ENCODE measurements around the gene SNRPA1. TPM values are rescaled to one million over a fixed set of nuclear protein-coding genes. Genes with fewer than 3 reads are reported as not detected.
"Not testable (repeated sequence)": the region's sequence is repeated elsewhere in the genome, so short reads cannot be mapped to it uniquely, and the experiment has no call there.

The SNRPA1 gene
- total RNA-seq (10 to 100 TPM; 91.0 to 91.1 TPM), polyA plus RNA-seq (ENCODE audit: insufficient read depth, low read depth, low replicate concordance) (121 TPM)
- long read RNA-seq, donor 1, transcript SNRPA1-201 (9 exons, 1,055 nt): major isoform, 26 of 97 reads
- long read RNA-seq, donor 1, partial matches to known transcripts: 63 of 97 reads
- long read RNA-seq, donor 1, other reads (novel, unspliced or antisense): 0 of 97 reads
- long read RNA-seq, donor 2, transcript SNRPA1-201 (9 exons, 1,055 nt): major isoform, 12 of 40 reads
- long read RNA-seq, donor 2, partial matches to known transcripts: 24 of 40 reads
- long read RNA-seq, donor 2, other reads (novel, unspliced or antisense): 0 of 40 reads

DNA sequence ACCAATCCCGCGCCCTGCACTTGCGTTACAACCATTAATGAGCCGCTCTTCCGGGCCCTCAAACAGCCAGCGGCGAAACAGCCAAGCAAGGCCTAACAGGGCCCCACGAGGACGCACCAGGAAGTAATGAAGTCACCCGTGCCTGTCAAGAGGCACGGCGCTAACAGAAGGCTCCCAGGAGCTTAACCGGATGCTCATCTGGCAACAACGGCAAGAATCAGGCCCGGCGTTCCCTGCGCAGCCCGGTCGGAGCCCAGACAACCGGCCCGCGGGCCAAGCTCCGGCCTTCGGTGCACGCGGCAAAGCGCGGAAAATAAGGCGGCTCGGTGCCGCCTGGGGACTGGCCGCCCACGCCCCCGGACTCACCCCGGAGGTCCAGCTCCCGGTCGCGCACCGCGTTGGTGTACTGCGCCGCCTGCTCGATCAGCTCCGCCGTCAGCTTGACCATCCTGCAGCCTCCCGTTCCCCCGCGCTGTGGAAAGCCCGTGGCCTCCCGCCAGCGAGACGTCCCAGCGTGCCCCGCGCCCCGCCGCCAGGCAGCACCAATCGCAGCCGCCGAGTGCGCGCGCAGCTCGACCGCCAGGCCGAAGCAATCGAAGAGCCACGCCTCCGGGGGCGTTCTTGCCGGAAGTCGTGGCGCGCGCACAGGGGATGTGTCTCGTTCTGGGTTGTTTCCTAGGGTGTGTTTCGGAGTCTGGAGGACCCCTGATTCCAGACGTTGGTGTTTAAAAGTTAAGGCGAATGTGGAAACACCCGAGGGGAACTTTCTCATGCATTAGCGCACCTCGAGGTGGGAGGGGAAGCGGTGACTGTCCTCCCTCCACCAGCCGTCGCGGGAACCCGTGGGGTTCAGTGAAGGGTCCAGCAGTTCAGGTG lies at the start of gene SNRPA1:
Gene SNRPA1 (minus strand): TSS at position 518 of the 876 bp plus-strand sequence. CDS start 70 bp downstream, at position 448.
- H3K4me1 ChIP-seq: peaks cover 14% of the 10 kb centered on the region
- 1% methylated on average over 10 to 83 of the region's 87 CpGs for whole genome bisulfite sequencing, 2 donors
- H3K36me3 ChIP-seq (ENCODE audit: low read depth, missing control alignments): no peaks in the 10 kb centered on the region
- H3K4me3 ChIP-seq: peak within 1 kb of the TSS; percentile 94 to 98
- peak within 1 kb of the TSS; percentile 93 to 94 for H3K27ac ChIP-seq
- H3K9me3 ChIP-seq: no peaks in the 10 kb centered on the region
- intact Hi-C loops (cut with DNase I; ENCODE audit: low total_unique reads): loop anchor here (10.0 kb wide), 1 partner anchor 350 kb away; no protein-coding TSS in a partner anchor
- DNase-seq: peak; percentile 98
- no peaks in the 10 kb centered on the region for H3K27me3 ChIP-seq
- no peak for TF ChIP-seq POLR2A (IDR thresholded peaks at IDR 0.05)
- TF ChIP-seq, protein P1, sequence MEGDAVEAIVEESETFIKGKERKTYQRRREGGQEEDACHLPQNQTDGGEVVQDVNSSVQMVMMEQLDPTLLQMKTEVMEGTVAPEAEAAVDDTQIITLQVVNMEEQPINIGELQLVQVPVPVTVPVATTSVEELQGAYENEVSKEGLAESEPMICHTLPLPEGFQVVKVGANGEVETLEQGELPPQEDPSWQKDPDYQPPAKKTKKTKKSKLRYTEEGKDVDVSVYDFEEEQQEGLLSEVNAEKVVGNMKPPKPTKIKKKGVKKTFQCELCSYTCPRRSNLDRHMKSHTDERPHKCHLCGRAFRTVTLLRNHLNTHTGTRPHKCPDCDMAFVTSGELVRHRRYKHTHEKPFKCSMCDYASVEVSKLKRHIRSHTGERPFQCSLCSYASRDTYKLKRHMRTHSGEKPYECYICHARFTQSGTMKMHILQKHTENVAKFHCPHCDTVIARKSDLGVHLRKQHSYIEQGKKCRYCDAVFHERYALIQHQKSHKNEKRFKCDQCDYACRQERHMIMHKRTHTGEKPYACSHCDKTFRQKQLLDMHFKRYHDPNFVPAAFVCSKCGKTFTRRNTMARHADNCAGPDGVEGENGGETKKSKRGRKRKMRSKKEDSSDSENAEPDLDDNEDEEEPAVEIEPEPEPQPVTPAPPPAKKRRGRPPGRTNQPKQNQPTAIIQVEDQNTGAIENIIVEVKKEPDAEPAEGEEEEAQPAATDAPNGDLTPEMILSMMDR (IDR thresholded peaks at IDR 0.05): peak in 1 of 3 experiments; percentile 26

DNA sequence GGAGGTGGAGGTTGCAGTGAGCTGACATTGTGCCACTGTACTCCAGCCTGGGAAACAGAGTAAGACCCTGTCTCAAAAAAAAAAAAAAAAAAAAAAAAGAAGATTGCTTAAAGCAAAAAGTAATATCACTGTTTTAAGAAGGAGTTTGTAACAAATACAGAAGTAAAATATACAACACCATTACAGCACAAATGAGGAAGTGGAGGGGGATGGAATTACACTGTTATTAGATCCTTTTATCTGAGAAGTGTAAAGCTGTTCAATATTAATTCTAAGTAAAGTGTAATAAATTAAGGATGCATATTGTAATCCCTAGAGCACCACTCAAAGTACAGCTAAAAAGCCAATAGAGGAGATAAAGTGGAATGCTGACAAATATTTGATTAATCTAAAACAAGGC lies 47.0 kb upstream of the SNRPA1 start:
- Histone ChIP-seq H3K9me3 (no peaks in the 10 kb centered on the region), H3K4me1 (peaks cover 3% of the 10 kb centered on the region), H3K36me3 (ENCODE audit: low read depth, missing control alignments) (no peaks in the 10 kb centered on the region), H3K27ac (no peak overlapping the region), H3K4me3 (no peak overlapping the region), H3K27me3 (no peaks in the 10 kb centered on the region)
- no peak for DNase-seq
- intact Hi-C loops (cut with DNase I; ENCODE audit: low total_unique reads): no loop called here
- no peak for TF ChIP-seq POLR2A (IDR thresholded peaks at IDR 0.05)
- TF ChIP-seq, protein P1 (IDR thresholded peaks at IDR 0.05): no peak

DNA sequence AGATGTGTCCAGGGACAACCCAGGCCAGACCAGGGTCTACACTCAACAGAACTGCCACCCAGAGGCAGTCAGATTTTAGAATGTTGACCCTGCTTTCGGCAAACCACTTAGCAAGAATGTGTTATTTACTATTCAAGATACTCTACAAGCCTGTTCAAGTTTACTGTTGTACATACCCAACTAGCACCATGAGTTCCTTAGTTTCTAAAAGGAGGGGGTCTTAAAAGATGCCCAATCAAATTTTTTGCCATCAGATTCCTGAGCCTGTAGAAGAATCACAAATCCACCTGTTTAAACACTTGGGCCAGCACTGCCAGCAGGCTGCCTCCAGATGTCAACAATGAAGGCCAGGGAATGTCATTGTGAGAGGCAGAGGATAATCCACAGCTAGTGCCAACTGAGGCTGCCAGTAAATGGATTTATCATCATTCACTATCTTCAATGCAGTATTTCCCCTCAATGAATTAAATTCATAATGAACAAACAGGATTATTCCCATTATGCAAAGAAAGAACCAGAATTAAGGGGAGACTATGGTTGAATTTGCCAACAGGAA lies 43.5 kb upstream of the SNRPA1 start:
- intact Hi-C loops (cut with DNase I; ENCODE audit: low total_unique reads): no loop called here
- 97 to 100% methylated on average over 1 of the region's 1 CpG for WGBS, 2 donors
- Histone ChIP-seq H3K9me3 (no peaks in the 10 kb centered on the region), H3K4me1 (no peaks in the 10 kb centered on the region), H3K4me3 (no peak overlapping the region), H3K36me3 (ENCODE audit: low read depth, missing control alignments) (no peaks in the 10 kb centered on the region), H3K27ac (no peak overlapping the region), H3K27me3 (no peaks in the 10 kb centered on the region)
- no peak for TF ChIP-seq POLR2A (IDR thresholded peaks at IDR 0.05)
- TF ChIP-seq, protein P1 (IDR thresholded peaks at IDR 0.05): no peak
- no peak for DNase-seq

DNA sequence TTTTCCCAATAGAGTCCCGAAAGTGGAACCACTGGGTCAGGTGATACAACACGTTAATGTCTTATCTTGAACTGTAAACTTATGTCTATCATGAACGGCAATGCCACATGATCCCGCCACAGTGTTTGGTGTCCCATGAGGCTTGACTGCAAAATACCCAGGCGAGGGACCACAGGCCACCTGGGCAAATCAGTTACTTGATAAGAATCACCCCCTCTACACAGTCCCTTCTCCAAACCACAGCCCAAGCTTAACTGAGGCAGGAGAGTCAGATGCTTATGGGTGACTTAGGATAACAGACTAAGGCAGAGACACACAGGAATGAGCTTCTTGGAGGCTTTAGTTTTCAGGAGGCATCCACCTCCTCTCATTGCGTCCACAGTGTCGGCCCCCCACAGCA lies 42.9 kb upstream of the SNRPA1 start:
- H3K27ac ChIP-seq: no peak overlapping the region
- intact Hi-C loops (cut with DNase I; ENCODE audit: low total_unique reads): no loop called here
- 83 to 85% methylated on average over 5 to 7 of the region's 7 CpGs for WGBS, 2 donors
- H3K4me1 ChIP-seq: no peaks in the 10 kb centered on the region
- no peaks in the 10 kb centered on the region for H3K9me3 ChIP-seq
- no peaks in the 10 kb centered on the region for H3K27me3 ChIP-seq
- TF ChIP-seq POLR2A (IDR thresholded peaks at IDR 0.05): no peak
- TF ChIP-seq, protein P1 (IDR thresholded peaks at IDR 0.05): no peak
- no peak for DNase-seq
- no peak overlapping the region for H3K4me3 ChIP-seq
- H3K36me3 ChIP-seq (ENCODE audit: low read depth, missing control alignments): no peaks in the 10 kb centered on the region

DNA sequence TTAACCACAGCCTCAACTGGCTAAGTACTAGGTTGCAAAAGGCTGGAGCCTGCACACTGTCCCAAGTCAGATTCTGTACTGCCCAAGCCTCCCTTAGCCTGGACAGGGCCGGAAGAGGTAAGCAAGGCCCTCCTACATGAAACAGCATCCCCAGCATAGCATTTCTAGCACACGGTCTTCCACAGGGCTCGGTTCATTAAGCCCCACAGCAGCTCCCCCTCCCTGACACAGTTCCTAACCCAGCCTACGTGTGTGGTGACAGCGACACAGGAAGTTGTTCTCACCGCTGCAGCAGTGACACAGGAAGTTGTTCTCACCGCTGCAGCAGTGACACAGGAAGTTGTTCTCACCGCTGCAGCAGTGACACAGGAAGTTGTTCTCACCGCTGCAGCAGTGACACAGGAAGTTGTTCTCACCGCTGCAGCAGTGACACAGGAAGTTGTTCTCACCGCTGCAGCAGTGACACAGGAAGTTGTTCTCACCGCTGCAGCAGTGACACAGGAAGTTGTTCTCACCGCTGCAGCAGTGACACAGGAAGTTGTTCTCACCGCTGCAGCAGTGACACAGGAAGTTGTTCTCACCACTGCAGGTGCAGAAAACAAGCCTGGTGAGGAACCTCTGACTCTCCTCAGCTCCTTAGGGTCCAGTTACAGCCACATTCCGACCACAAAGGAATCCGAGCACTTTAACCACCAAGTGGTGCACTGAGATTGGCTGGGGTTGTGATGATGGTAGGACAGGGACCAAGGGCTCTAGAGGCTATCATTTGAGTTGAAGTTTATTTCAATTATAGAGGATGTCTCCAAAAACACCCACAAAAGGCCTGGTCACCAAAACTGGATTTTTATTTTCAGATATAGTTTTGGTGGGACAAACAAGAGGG lies 39.1 kb upstream of the SNRPA1 start:
- H3K27ac ChIP-seq; H3K4me3 ChIP-seq; H3K36me3 ChIP-seq (ENCODE audit: low read depth, missing control alignments); intact Hi-C loops (cut with DNase I; ENCODE audit: low total_unique reads); H3K4me1 ChIP-seq; H3K27me3 ChIP-seq; H3K9me3 ChIP-seq; DNase-seq: not testable (repeated sequence)
- WGBS, 2 donors: 82 to 86% methylated on average over 8 to 13 of the region's 16 CpGs

Data from testis (tissue), 5 donors.